Posterior cingulate gyrus (tissue), 11 donors: ENCODE data around the gene HTR3A.
"Not testable (repeated sequence)": the region's sequence is repeated elsewhere in the genome, so short reads cannot be mapped to it uniquely, and the experiment has no call there.

Experiments
- DNase-seq, 10 donors: peaks; one replicate each; pipeline versions ENCODE4 v3.0.0 to v3.0.0-alpha.2; 2020 to 2021; ENCODE audit warnings: mixed read lengths in 3 of 10
- intact Hi-C: fragments of 100-400 bp; cut with DNase I; formaldehyde crosslinking; loops from one replicate; pipeline ENCODE4 v1.15.1; 2023

The HTR3A gene

DNA sequence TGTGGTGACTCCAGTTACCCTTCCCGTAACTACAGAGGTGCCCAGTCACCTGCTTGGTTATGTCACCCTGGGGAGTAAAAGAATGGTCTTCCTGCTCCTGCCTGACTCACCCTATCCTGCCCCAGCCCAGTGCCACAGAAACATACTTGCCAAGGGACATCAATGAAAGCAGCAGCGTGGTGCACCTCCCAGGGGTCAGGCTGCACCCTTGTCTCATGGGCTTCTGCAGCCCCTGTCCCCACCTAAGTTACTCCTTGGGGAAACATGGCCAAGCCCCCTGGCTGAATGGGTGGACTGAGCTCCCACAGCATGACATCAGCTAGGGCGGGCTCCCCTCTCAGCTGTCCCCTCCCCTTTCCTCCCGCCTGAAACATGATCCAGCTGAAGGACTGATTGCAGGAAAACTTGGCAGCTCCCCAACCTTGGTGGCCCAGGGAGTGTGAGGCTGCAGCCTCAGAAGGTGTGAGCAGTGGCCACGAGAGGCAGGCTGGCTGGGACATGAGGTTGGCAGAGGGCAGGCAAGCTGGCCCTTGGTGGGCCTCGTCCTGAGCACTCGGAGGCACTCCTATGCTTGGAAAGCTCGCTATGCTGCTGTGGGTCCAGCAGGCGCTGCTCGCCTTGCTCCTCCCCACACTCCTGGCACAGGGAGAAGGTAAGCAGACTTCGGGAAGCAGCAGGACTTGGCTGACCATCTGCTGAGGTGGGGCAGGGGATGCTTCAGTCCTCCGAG, at the start of gene HTR3A:
HTR3A (plus strand) TSS at position 368 of the 730 bp plus-strand sequence; CDS start at position 586, 218 bp downstream.
- intact Hi-C loops, result no loop called here
- DNase-seq, result peak in 2 of 10 donors; percentile 30 to 49

DNA sequence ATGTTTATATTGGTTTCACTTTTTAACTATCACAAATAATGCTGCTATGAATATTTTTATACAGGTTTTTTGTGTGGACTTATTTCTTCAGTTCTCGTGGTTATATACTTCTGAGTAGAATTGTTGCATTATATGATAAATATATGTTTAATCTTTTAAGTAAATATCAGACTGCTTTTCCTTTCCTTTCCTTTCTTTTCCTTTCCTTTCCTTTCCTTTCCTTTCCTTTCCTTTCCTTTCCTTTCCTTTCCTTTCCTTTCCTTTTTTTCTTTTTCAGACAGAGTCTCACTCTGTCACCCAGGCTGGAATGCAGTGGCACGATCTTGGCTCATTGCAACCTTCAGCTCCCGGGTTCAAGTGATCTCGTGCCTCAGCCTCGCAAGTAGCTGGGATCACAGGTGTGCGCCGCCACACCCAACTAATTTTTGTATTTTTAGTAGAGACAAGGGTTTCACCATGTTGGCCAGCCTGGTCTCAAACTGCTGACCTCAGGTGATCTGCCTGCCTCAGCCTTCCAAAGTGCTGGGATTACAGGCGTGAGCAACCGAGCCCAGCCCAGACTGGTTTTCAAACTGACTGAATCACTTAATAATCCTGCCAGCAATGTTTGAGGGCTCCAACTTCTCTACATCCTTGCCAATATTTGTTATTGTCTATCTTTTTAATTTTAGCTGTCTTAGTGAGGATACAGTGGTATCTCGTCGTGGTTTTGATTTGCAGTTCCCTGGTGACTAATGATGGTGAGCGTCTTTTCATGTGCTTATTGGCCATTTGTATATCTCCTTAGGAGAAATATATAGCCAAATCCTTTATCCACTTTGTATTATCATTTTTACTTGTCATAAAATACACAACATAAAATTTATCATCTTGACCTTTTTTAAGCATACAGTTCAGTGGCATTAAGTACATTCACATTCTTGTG, 48.4 kb upstream of the HTR3A start:
- intact Hi-C loops, result no loop called here

GRCh38 chr11:113928311-113928710, 46.6 kb upstream of the HTR3A start:
- intact Hi-C loops, result no loop called here
- DNase-seq, result no peak

More for the DNA sequence above, 48.4 kb upstream of the HTR3A start:
- DNase-seq, result no peak

DNA sequence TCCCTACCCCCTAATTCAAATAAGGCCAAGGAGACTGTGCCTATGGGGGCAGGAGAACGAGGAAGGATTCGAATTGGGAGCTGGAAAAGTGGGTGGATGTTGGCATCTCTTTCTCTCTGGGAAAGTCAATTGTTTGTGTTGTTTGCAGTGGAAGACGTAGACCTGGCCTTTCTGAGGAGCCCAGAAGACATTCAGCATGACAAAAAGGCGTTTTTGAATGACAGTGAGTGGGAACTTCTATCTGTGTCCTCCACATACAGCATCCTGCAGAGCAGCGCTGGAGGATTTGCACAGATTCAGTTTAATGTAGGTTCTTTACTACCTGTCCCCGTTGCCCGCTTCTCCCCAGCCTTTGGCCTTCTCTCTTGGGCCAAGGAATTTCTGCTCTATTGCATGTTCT, 42.1 kb upstream of the HTR3A start:
- DNase-seq, result no peak
- intact Hi-C loops, result no loop called here

- DNase-seq, intact Hi-C loops: not testable (repeated sequence)
Measured at GRCh38 chr11:113934193-113934592, 40.7 kb upstream of the HTR3A start.

DNA sequence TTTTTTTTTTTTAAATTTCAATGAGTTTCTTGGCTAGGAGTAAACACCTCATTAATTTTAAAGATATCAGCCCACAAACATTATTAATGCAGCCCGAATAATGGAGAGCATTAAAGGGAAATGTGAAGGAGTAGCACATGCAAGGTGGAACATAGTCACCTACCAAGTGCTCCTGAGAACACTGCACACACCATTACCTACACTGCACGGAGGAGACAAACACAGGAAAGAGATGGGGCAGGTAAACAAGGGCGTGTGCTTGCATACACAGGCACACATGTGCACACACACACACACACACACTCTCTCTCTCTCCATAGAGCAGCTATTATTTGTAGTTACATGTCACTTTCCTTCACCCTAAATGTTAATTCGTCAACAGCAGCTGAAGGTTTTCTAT, 40.1 kb upstream of the HTR3A start:
- intact Hi-C loops, result no loop called here
- DNase-seq, result no peak

DNA sequence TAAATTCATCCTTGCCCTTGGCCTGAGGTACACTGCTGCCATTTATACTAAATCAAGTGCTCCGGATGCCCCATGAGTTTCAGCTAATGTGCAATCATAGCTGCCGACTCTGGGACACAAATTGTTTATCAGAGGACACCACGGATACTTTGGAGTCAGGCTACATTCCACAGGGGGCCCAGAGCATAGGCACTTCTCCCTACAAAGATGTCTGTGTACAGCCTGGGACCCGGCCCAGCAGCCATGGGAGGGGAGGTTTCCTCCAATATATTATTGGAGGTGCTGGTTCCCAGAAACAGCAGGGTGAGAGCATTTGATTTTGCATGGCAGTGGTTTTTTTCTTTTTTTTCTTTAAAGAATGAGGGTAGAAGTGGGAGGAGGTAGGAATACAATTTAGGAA, 39.0 kb upstream of the HTR3A start:
- intact Hi-C loops, result no loop called here

DNA sequence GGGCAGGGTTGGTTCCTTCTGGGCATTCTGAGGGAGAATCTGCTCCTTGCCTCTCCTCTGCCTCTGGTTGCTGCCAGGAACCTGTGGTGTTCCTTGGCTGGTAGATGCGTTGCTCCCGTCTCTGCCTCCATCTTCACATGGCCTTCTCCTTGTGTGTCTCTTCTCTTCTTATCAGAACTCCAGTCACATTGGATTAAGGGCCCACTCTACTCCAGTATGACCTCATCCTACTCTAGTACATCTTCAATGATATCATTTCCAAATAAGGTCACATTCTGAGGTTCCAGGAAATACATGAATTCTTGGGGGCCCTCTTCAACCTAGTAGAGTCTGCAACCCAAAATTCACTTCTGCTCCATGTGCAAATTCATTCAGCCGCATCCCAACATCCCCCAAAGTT, 37.0 kb upstream of the HTR3A start:
- intact Hi-C loops, result no loop called here
- DNase-seq, result no peak

More for the DNA sequence above, 39.0 kb upstream of the HTR3A start:
- DNase-seq, result peak in 4 of 10 donors; percentile 30 to 90 (median 66)

GRCh38 chr11:113942256-113942655, 32.7 kb upstream of the HTR3A start:
- intact Hi-C loops, result no loop called here
- no peak for DNase-seq

DNA sequence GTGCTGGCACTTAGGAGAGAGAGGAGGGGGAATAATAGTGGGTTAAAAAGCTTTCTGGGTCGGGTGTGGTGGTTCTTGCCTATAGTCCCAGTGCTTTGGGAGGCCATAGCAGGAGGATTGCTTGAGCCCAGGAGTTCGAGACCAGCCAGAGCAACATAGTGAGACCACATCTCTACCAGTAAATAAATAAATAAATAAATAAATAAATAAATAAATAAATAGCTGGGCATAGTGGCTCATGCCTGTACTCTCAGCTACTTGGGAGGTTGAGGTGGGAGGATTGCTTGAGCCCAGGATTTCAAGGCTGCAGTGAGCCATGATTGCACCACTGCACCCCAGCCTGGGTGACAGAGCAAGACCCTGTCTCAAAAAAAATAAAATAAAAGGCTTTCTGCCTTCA, 28.7 kb upstream of the HTR3A start:
- intact Hi-C loops, DNase-seq: not testable (repeated sequence)

DNA sequence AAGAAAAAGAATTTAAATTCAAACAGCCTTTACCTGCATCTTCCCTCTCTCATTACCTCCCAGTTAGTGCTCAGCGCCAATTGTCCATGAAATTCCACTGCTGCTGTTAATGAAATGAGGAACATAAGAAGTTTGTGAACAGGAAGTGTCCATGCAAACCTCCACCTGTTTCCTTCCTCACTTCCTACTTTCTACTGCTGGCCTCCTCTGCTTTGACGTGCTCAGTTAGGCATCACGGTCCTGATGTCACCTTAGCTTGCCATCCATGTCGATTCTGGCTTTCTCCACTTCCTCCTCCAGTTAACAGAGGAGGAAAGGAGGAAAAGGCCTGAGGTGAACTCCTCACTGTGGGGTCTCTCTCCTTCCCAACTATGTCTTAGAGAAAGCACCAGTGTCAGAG, 26.9 kb upstream of the HTR3A start:
- intact Hi-C loops, result no loop called here
- DNase-seq, result no peak

DNA sequence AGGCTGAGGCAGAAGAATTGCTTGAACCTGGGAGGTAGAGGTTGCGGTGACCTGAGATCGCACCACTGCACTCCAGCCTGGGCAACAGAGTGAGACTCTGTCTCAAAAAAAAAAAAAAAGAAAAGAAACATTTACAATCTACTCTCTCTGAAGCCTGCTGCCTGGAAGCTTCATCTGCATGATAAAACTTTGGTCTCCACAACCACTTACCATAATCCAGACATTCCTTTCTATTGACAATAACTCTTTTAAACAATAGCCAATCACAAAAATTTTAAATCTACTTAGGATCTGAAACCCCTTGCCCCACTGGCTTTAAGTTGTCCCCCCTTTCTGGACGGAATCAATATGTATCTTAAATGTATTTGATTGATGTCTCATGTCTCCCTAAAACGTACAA, 25.0 kb upstream of the HTR3A start:
- intact Hi-C loops, result no loop called here
- no peak for DNase-seq

DNA sequence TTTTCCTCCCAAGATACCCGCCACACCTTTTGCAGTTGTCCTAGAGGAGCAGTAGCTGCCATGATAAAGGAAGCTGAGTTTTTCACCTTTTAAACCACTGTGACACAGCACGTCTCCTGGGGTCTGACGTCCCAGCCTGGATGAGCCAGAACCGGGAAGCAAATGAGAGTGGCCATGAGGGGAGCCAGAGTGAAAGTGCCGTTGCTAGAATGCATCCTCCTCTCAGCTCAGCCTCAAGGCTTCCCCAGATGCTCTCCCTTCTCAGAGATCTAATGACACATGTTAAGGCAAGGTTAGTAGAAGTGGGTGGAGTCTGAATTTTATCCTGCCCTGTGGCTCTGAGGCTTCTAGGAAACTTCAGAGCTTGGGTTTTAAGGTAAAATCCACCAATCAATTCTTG, 23.4 kb upstream of the HTR3A start:
- intact Hi-C loops, result no loop called here
- DNase-seq, result no peak

- DNase-seq, result no peak
- intact Hi-C loops, result no loop called here
Measured at GRCh38 chr11:113952070-113952469, 22.8 kb upstream of the HTR3A start.

DNA sequence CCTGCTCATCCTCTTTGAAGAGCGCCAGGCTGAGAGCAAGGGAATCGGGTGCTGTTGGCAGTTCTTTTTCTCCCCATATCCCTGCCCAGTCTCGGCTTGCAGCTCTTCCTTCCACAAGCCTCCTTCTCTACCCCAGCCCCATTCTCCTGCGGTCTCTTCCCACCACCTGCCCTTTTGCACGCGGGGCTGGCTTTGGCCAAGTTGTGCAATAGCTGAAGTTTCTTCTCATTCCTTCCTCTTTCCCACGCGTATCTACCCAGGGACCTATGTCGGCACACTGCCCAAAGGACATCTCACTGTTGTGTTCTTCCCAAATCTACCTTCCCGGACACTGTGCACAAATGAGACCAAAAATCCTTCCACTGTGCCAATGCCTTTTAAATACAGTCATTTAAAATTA, 22.3 kb upstream of the HTR3A start:
- no peak for DNase-seq

DNA sequence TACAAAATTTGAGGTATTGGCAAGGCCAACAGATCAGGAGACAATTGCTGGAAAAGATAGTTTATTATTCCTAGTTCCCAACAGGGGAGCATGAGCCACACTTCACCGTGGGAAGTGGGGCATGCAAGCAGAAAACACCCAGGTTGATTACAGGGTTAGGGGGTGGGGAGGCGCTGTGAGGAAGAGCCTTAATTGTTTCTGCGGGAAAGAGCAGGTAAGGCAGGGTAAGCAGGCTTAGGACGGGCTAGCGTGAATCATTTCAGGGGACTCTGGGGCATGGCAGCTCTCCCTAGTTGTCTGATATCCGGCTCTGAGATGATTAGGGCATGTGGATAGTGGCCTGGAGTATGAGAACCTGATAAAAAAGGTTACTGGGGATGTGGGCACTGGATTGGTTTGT, 20.7 kb upstream of the HTR3A start:
- DNase-seq, result no peak
- intact Hi-C loops, result no loop called here

More for the DNA sequence above, 22.3 kb upstream of the HTR3A start:
- intact Hi-C loops, result no loop called here

GRCh38 chr11:113956986-113957385, 17.9 kb upstream of the HTR3A start:
- intact Hi-C loops, result loop anchor here (5.0 kb wide), 1 partner anchor 60 kb away; no protein-coding TSS in a partner anchor
- no peak for DNase-seq

GRCh38 chr11:113960702-113961330, 14.1 kb upstream of the HTR3A start:
- no peak for DNase-seq
- intact Hi-C loops, result no loop called here

GRCh38 chr11:113967361-113967760, 7.5 kb upstream of the HTR3A start:
- DNase-seq, result no peak
- intact Hi-C loops, result no loop called here

DNA sequence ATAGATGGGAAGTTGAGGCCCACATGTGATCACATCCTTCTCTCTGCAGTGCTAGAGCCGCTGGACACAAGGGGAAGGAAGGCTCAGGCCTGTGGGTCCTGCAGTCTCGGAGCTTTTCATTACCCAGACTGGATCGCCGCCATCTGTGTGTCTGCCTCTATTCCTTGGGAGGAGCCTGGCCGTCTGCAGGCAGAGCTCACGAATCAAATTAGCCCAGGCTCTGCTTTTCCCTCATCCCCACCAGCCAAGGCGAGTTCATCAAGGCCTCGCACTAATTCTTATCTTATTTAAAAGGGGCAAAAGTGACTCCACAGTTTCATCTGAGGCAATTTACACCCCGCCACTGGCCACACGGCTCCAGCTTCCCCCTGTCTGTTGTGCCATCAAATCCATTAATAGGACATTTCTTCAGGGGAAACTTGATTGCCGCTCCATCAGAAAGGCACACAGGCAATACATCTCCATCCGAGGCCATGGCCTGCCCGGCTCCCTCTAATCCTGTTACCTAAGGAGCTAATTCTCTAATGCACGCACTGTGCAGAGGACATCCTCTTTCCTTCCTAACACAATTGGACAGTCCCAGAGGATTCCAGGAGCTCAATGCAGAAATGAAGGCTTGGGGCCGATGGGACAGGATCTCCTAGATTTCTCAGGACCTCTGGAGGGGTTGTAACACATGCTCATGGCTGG, 3.3 kb upstream of the HTR3A start:
- DNase-seq, result peak in 2 of 10 donors; percentile 37 to 51
- intact Hi-C loops, result no loop called here
